Heart left ventricle (tissue), 16 donors: ENCODE results near the gene GPR22. TPM values are rescaled to one million over a fixed set of nuclear protein-coding genes. Genes with fewer than 3 reads are reported as not detected.

Source experiments
- ATAC-seq, 4 donors: fragments of 200-7000 bp; cut with Tn5 transposase; one replicate each; pipeline ENCODE4 v1.9.1; 2020 to 2022; ENCODE audit warnings: moderate library complexity in 4 of 4, mild to moderate bottlenecking in 3 of 4, moderate number of reproducible peaks in 1 of 4
- DNase-seq, 5 donors: peaks; one replicate each; pipeline ENCODE4 v3.0.0-alpha.2; 2020
- H3K27ac ChIP-seq, 12 donors: fragments of 200-600 bp; sonication (generic) in 4 of 12; one replicate each; pipeline versions ENCODE4 v1.5.0 to v1.8.0; 2016 to 2022; ENCODE audit warnings: mild to moderate bottlenecking in 2 of 12
- H3K27me3 ChIP-seq, 9 donors: fragments of 200-600 bp; sonication (generic) in 2 of 9; one replicate each; pipeline versions ENCODE4 v1.5.1 to v1.8.0; 2016 to 2022; ENCODE audit warnings: mild to moderate bottlenecking in 3 of 9
- H3K36me3 ChIP-seq, 9 donors: fragments of 200-600 bp; sonication (generic) in 2 of 9; one replicate each; pipeline versions ENCODE4 v1.5.0 to v1.8.0; 2018 to 2022; ENCODE audit warnings: mild to moderate bottlenecking in 2 of 9
- H3K4me1 ChIP-seq, 12 donors: fragments of 200-600 bp; sonication (generic) in 4 of 12; one replicate each; pipeline versions ENCODE4 v1.5.0 to v1.8.0; 2016 to 2022; ENCODE audit warnings: mild to moderate bottlenecking in 3 of 12
- H3K4me3 ChIP-seq, 12 donors: fragments of 200-600 bp; sonication (generic) in 4 of 12; one replicate each; pipeline versions ENCODE4 v1.5.0 to v1.8.0; 2017 to 2022; ENCODE audit warnings: mild to moderate bottlenecking in 9 of 12, moderate library complexity in 4 of 12
- H3K9me3 ChIP-seq, 12 donors: fragments of 200-600 bp; sonication (generic) in 4 of 12; one replicate each; pipeline versions ENCODE4 v1.5.0 to v1.8.0; 2016 to 2022; ENCODE audit warnings: mild to moderate bottlenecking in 1 of 12
- POLR2A ChIP-seq, 2 donors: fragments of 450-650 bp; IDR thresholded peaks; one replicate each; pipeline ENCODE4 v1.6.1; 2017; ENCODE audit warnings: antibody characterized with exemption in 2 of 2, mild to moderate bottlenecking in 2 of 2, moderate library complexity in 2 of 2
- WGBS, 4 donors: extraction: QIAGEN DNeasy Blood & Tissue Kit in 2 of 4; methylation state at CpG; one replicate each; pipeline versions ENCODE4 v1.1.5 to v1.1.7; 2013 to 2018; 5-methylcytosine and 5-hydroxymethylcytosine counted together
- intact Hi-C, 10 donors: fragments of 100-400 bp; cut with DNase I; formaldehyde crosslinking; loops; one replicate each; pipeline versions ENCODE4 v1.11.1 to v1.14.2; 2022
- polyA plus RNA-seq, 2 donors: library from polyadenylated mRNA; stranded (reverse); fragments of 200-250 nt; gene quantifications; one replicate each; pipeline ENCODE4 v1.2.3, GENCODE V29; 2013
- total RNA-seq, 9 donors: library from RNA; depleted of rRNA in 2 of 9; stranded (reverse); fragments of >200 nt in 2 of 9; fragmentation: NEBNext Ultra II Directional in 3 of 9; extraction: Animal tissue kit (Norgen Biotek cat#: 25700) in 3 of 9; gene quantifications; one replicate each; pipeline versions ENCODE4 v1.1.0 to v1.2.4, GENCODE V29; 2016 to 2023
- TF ChIP-seq, protein P1 (sequence below), 12 donors: fragments of 200-600 bp; sonication (generic) in 4 of 12; IDR thresholded peaks; one replicate each; pipeline versions ENCODE4 v1.5.0 to v1.8.0; 2018 to 2022; ENCODE audit warnings: antibody characterized with exemption in 12 of 12, mild to moderate bottlenecking in 5 of 12
- donor health status: ischemic (EF 13 %, LVEDD 7.1; RV severe dilation, severe dysfunction).
- donor health status: healthy with polysubstance abuse.
- donor health status: DM: no; HTN: yes; CAD: no.
- donor health status: DM: no; HTN: no; CAD: no.
- donor health status: ischemic (EF 25% LVEDD 6.9; RV normal size, moderate dysfunction).
- donor health status: ischemic (EF 25% LVEDD 5.7; RV mildly dilated, moderate dysfunction).
- donor health status: healthy.
- donor health status: DM: yes; HTN: yes; CAD: no.
- donor health status: ischemic (EF 35%, LVEDD 5.7; RV mildly dilated, moderate dysfunction).
- donor health status: nonischemic (EF 11% LVEDD 7.7; RV severe dilation, severe dysfunction).
- donor health status: DM: yes; HTN: yes; CAD: no.
- donor health status: PGD.
- donor health status: ischemic (EF 29% LVEDD 5.4; RV normal size, mild dysfunction).
- donor health status: nonischemic (EF 23%, LVEDD 6.1; RV moderate dilation, normal function).

GPR22 gene
- total and polyA plus RNA-seq, 11 donors, result 7.0 to 59.8 (median 34.3) TPM

DNA sequence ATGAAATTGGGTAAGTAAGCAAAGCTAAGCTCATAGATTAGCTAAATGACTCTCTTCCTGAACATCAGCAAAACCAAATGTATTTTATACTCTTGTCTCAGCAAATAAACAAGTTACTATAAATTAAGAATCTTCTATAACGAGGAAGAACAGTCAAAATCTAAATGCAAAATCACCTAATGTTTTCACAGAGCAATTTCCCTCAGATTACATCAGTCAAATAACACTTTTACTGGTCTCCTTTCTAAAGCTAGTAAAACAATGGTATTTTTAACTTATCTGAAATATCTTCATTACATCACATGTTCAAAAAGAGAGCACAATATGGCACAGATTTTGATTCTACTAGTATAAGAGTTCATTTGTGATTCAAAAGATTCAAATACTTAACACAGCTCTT, 16.5 kb upstream of the GPR22 start:
- WGBS, 4 donors, result 96 to 98% (median 97%) methylated on average over 1 of the region's 1 CpG
- intact Hi-C loops, result no loop called here
- peaks cover 0 to 10% (median 0%) of the 10 kb centered on the region in 12 donors for H3K4me1 ChIP-seq
- H3K27ac ChIP-seq, result no peak overlapping the region
- H3K36me3 ChIP-seq, result peaks cover 0 to 24% (median 0%) of the 10 kb centered on the region in 9 donors
- peaks cover 0 to 8% (median 0%) of the 10 kb centered on the region in 12 donors for H3K9me3 ChIP-seq
- DNase-seq, result no peak
- no peak overlapping the region for H3K4me3 ChIP-seq
- no peaks in the 10 kb centered on the region for H3K27me3 ChIP-seq
- TF ChIP-seq POLR2A (IDR thresholded peaks at IDR 0.05), result no peak
- TF ChIP-seq, protein P1, sequence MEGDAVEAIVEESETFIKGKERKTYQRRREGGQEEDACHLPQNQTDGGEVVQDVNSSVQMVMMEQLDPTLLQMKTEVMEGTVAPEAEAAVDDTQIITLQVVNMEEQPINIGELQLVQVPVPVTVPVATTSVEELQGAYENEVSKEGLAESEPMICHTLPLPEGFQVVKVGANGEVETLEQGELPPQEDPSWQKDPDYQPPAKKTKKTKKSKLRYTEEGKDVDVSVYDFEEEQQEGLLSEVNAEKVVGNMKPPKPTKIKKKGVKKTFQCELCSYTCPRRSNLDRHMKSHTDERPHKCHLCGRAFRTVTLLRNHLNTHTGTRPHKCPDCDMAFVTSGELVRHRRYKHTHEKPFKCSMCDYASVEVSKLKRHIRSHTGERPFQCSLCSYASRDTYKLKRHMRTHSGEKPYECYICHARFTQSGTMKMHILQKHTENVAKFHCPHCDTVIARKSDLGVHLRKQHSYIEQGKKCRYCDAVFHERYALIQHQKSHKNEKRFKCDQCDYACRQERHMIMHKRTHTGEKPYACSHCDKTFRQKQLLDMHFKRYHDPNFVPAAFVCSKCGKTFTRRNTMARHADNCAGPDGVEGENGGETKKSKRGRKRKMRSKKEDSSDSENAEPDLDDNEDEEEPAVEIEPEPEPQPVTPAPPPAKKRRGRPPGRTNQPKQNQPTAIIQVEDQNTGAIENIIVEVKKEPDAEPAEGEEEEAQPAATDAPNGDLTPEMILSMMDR (IDR thresholded peaks at IDR 0.05), result no peak
- ATAC-seq, result no peak

DNA sequence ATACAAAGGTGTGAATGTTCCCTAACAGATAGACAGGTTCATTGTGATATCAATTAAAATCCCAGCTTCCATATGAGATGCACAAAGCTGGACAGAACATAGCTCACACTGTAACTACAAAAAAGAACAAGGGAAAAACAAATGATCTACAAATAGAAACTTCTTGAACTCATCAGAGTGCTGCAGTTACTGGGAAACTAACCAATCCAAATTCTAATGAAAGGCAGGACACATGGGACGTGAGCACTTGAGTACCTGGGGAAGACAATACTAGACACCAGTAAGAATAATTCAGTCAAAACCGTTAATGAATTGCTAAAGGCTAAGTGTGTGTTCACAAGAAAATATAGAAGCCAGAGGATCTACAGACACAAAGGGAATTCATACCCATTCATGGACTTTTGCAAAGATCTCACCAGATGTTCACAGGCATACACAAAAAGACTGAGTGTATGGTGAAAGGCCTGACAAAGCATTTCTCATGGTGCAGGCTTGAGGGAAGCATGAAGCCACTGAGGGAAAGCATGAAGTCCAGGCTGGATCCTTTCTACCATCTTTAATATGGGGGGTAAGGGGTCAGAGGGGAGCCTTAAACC, 7.8 kb upstream of the GPR22 start:
- H3K27ac ChIP-seq, result peak overlapping the region in 10 of 12 donors; percentile 8 to 52 (median 36)
- H3K27me3 ChIP-seq, result no peaks in the 10 kb centered on the region

DNA sequence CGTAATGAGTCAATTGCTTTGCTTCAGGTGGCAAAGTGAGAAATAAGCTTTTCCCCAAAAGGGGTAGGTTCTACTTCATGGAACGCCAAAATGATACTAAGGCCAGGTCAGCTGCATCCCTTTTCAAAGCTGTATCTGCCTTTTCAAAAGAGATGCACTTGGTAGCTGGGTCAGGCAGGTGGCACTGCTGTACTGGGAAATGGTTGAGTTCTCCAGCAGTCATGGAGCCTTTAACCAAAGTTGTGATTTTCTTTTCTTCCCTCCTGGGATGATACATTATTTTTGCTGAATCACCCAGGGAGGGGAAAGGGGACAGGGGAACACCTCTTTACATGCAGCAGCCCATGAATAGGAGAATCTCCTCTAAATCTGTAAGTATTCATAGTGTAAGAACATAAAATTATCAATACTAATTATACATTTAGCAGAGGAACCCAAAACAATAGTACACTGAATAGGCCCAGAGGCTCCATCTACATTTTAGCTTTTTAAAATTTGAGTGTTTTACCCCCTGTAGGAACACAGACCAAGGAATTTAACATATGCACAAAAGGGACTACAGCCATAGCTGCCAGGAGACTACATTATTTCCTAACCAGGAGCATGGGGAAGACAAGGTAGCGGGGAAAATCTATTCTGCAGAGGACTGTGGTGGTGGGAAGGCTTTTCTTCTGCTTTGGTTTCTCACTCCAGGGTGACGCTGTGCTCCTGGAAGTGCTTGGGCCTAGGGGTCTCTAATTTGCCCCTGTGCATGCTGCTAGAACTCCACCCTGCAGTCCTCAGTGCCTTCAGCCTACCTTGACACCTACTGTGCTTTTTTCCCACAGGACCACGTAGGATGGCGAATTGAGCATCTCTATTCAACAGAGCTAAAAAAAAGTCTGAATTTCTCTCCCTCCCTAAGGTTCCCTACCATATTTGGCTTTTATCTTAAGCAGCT, 6.4 kb upstream of the GPR22 start:
- no peak overlapping the region for H3K4me3 ChIP-seq
- H3K27me3 ChIP-seq, result no peaks in the 10 kb centered on the region
- WGBS, 4 donors, result 74 to 80% (median 78%) methylated on average over 6 of the region's 6 CpGs
- H3K27ac ChIP-seq, result peak overlapping the region in 3 of 12 donors; percentile 35 to 45 (median 44)
- DNase-seq (peak in 4 of 5 donors; percentile 49 to 72 (median 59)), ATAC-seq (peak; percentile 74 to 92 (median 91))
- H3K4me1 ChIP-seq, result peaks cover 0 to 25% (median 1%) of the 10 kb centered on the region in 12 donors
- TF ChIP-seq, protein P1 (IDR thresholded peaks at IDR 0.05), result peak; percentile 53 to 90 (median 78)
- TF ChIP-seq POLR2A (IDR thresholded peaks at IDR 0.05), result no peak
- H3K36me3 ChIP-seq, result peaks cover 0 to 12% (median 4%) of the 10 kb centered on the region in 9 donors
- intact Hi-C loops, result loop anchor here (1.0 to 10.0 kb wide), 18 partner anchors 101 to 414 kb away; partner anchors contain the start of genes CBLL1 (in 4 of the 10), BCAP29 (in 1 of the 10), COG5 (in 1 of the 10) and DUS4L (in 1 of the 10)
- no peaks in the 10 kb centered on the region for H3K9me3 ChIP-seq

More for the DNA sequence above, 7.8 kb upstream of the GPR22 start:
- H3K4me3 ChIP-seq, result no peak overlapping the region
- TF ChIP-seq, protein P1 (IDR thresholded peaks at IDR 0.05), result no peak
- TF ChIP-seq POLR2A (IDR thresholded peaks at IDR 0.05), result no peak
- intact Hi-C loops, result loop anchor here (2.0 to 10.0 kb wide), 16 partner anchors 103 to 415 kb away; partner anchors contain the start of genes CBLL1 (in 4 of the 10), BCAP29 (in 1 of the 10), COG5 (in 1 of the 10) and DUS4L (in 1 of the 10)
- WGBS, 4 donors, result 41 to 54% (median 47%) methylated on average over 2 of the region's 2 CpGs
- DNase-seq, result no peak
- peak in 3 of 4 donors; percentile 56 to 65 (median 59) for ATAC-seq
- peaks cover 0 to 21% (median 8%) of the 10 kb centered on the region in 9 donors for H3K36me3 ChIP-seq
- H3K4me1 ChIP-seq, result peaks cover 0 to 25% (median 1%) of the 10 kb centered on the region in 12 donors
- peaks cover 0 to 5% (median 0%) of the 10 kb centered on the region in 12 donors for H3K9me3 ChIP-seq
